Measurements from ENCODE around the gene ADPRHL1.
A peak's percentile ranks its signal among the peaks of the same experiment; 100 is the strongest.

Gene ADPRHL1

DNA sequence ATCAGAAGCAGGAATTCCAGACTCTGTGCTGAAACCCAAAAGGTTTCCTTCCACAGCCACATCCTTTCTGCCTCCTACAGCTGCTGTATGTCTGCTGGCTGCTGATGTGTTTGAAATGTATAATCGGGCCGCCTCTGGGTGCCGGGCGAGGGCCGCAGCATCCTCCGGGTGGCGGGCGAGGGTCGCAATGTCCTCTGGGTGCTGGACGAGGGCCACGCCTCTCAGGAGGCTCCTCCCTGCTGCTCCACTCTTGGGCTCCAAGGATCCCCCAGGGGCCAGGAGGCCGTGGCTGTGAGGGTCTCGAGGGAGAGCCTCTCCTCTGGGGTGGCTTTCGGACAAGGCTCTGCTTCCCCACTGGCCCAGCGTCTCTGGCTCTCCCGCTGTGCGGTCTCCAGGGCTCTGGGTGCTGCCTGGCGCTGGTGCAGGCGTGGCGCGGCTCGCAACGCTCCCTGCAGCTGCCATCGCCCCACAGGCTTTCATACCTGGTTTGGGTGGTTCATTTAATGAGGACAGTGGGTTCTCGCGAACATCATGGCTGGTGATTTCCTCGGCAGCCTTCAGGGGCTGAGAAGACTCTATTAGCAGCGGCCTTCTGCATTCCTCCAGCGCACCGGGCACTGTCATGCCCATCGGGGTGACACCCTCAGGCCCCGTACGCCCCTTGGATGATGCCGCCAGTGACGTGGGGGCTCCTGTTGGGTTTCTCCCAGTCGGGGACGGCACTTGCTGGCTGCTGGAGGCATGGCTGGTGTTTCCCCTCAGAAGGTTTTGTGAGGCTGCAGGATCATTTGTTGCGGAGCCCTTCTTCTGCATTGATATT is 47.6 kb downstream of the ADPRHL1 start:
- Histone ChIP-seq H3K27me3 (peaks cover 0 to 68% (median 0%) of the 10 kb centered on the region in 11 experiments; a peak in 8 of 22 replicates), H3K27ac (peak overlapping the region in 8 of 11 experiments; percentile 3 to 99 (median 96); a peak in 15 of 22 replicates), H3K4me3 (peak overlapping the region; percentile 38 to 70 (median 58)), H3K4me1 (peaks cover 78 to 100% (median 97%) of the 10 kb centered on the region in 10 experiments), H3K9me3 (replicated peaks in 1 of 11) (peaks cover 0 to 7% (median 6%) of the 10 kb centered on the region in 11 experiments; a peak in 13 of 22 replicates), H3K9ac (peak overlapping the region in 10 of 11 experiments; percentile 2 to 92 (median 68); a peak in 18 of 22 replicates), H4K20me1 (peaks cover 0 to 39% (median 0%) of the 10 kb centered on the region in 11 experiments; a peak in 4 of 22 replicates), H3K4me2 (peak overlapping the region; percentile 90 to 100 (median 98)), H3K36me3 (no peaks in the 10 kb centered on the region)
- TF ChIP-seq Cebpa-rat (IDR thresholded peaks at IDR 0.05), result no peak

DNA sequence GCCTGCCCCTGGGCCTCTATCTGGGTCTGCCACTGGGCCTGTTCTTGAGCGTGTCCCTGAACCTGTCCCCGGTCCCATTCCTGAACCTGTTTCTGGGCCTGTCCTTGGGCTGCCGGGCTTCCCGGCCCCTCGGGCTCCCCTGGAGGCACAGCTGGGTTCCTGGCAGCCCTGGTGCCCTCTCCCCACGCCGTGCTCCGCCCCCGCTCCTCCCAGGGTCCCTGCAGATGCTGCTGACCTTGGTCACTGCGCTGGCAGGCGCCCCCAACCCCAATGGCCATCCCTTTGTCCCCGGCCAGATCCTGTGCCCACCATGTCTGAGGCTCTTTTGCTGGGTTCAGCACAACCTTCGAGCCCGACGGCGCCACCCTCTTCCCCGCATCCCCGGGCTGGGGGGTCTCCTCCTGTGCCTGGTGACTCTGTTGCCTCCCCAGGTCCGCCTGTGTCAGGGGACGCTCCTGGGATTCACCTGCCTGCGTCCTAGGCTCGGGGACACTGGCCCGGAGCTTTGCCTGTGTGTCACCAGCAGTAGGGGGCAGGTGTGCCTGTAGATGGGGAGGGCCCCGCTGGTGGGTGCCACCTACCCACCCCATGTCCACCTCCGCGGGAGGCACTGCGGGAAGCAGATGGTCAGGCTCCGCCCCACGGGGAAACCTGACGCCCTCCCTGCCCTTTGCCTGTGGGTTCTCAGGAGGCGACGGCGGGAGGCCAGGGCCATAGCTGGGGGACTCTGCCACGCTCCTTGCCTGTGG is 48.4 kb downstream of the ADPRHL1 start:
- peak overlapping the region in 8 of 11 experiments; percentile 3 to 99 (median 96); a peak in 12 of 22 replicates for H3K27ac ChIP-seq
- peaks cover 0 to 39% (median 0%) of the 10 kb centered on the region in 11 experiments; a peak in 4 of 22 replicates for H4K20me1 ChIP-seq
- peaks cover 79 to 100% (median 97%) of the 10 kb centered on the region in 10 experiments for H3K4me1 ChIP-seq
- TF ChIP-seq Cebpa-rat (IDR thresholded peaks at IDR 0.05), result no peak
- H3K9me3 ChIP-seq (replicated peaks in 1 of 11), result peaks cover 0 to 7% (median 6%) of the 10 kb centered on the region in 11 experiments; a peak in 13 of 22 replicates
- peak overlapping the region; percentile 38 to 70 (median 58); a peak in 18 of 20 replicates for H3K4me3 ChIP-seq
- H3K36me3 ChIP-seq, result no peaks in the 10 kb centered on the region
- peak overlapping the region; percentile 90 to 100 (median 98) for H3K4me2 ChIP-seq
- H3K9ac ChIP-seq, result peak overlapping the region in 9 of 11 experiments; percentile 2 to 92 (median 68); a peak in 17 of 22 replicates
- peaks cover 0 to 73% (median 0%) of the 10 kb centered on the region in 11 experiments; a peak in 8 of 22 replicates for H3K27me3 ChIP-seq

DNA sequence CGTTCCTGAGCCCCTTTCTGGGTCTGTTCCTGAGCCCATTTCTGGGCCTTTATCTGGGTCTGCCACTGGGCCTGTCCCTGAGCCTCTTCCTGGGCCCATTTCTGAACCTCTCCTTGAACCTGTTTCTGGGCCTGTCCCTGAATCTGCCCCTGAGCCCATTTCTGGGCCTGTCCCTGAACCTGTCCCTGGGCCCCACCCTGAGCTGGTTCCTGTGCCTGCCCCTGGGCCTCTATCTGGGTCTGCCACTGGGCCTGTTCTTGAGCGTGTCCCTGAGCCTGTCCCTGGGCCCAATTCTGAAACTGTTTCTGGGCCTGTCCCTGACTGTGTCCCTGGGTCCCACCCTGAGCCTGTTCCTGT is 48.9 kb downstream of the ADPRHL1 start:
- no peaks in the 10 kb centered on the region for H3K36me3 ChIP-seq
- peaks cover 0 to 39% (median 0%) of the 10 kb centered on the region in 11 experiments; a peak in 4 of 22 replicates for H4K20me1 ChIP-seq
- no peak for TF ChIP-seq Cebpa-rat (IDR thresholded peaks at IDR 0.05)
- H3K4me2 ChIP-seq, result peak overlapping the region in 9 of 11 experiments; percentile 90 to 100 (median 98); a peak in 18 of 22 replicates
- peaks cover 0 to 5% (median 4%) of the 10 kb centered on the region in 11 experiments; a peak in 13 of 22 replicates for H3K9me3 ChIP-seq (replicated peaks in 1 of 11)
- peaks cover 76 to 100% (median 100%) of the 10 kb centered on the region in 10 experiments for H3K4me1 ChIP-seq
- H3K9ac ChIP-seq, result peak overlapping the region in 7 of 11 experiments; percentile 55 to 92 (median 84); a peak in 12 of 22 replicates
- H3K4me3 ChIP-seq, result 0 out of 20 replicates have a peak overlapping the region, but pooled peaks of 1 of the 10 experiments have one; percentile 60
- H3K27ac ChIP-seq, result peak overlapping the region in 7 of 11 experiments; percentile 21 to 99 (median 97); a peak in 10 of 22 replicates
- peaks cover 0 to 77% (median 0%) of the 10 kb centered on the region in 11 experiments; a peak in 8 of 22 replicates for H3K27me3 ChIP-seq

DNA sequence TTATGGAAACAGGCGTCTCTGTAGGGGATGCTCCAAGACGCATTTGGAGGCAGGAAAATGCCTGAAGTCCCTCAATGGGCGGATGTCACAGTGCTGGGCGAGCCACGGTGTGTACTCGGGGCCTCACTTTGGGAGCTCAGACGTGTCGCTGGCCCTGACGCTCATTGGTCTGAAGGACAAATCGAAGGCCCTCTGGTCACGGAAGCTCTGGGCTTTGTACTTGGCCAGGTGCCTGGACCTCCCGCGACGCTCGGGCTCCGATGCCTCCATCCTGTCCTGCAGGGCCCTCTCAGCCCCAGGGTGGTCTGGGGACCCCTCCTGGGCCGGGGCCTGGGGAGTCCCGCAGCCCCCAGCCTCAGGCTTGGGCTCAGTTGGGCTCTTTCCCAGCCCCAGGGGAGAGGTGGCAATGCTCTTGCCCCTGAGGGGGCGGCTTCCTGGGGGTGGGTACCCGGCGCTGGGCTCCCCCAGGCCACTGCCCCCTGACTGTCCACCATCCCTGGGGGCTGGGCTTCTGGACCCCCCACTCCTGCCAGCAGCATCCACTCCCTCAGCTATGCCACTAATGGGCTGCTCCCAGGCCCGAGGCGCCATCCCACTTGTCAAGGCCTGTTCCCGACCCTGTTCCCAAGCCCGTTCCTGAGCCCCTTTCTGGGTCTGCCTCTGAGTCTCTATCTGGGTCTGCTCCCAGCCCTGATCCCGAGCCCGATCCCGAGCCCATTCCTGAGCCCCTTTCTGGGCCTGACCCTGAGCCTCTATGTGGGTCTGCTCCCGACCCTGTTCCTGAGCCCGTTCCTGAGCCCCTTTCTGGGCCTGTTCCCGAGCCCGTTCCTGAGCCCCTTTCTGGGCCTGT is 49.8 kb downstream of the ADPRHL1 start:
- Histone ChIP-seq H3K9ac (peak overlapping the region in 4 of 11 experiments; percentile 84 to 92 (median 88); a peak in 9 of 22 replicates), H3K27ac (peak overlapping the region in 4 of 11 experiments; percentile 40 to 99 (median 92); a peak in 8 of 22 replicates), H4K20me1 (peaks cover 0 to 42% (median 0%) of the 10 kb centered on the region in 11 experiments; a peak in 4 of 22 replicates), H3K4me2 (peak overlapping the region in 10 of 11 experiments; percentile 80 to 100 (median 98); a peak in 19 of 22 replicates), H3K36me3 (no peaks in the 10 kb centered on the region), H3K27me3 (peaks cover 0 to 83% (median 0%) of the 10 kb centered on the region in 11 experiments; a peak in 8 of 22 replicates), H3K9me3 (replicated peaks in 1 of 11) (no peaks in the 10 kb centered on the region), H3K4me3 (peak overlapping the region in 1 of 10 experiments; percentile 4; a peak in 1 of 20 replicates), H3K4me1 (peaks cover 67 to 100% (median 100%) of the 10 kb centered on the region in 10 experiments)
- TF ChIP-seq Cebpa-rat (IDR thresholded peaks at IDR 0.05), result no peak

DNA sequence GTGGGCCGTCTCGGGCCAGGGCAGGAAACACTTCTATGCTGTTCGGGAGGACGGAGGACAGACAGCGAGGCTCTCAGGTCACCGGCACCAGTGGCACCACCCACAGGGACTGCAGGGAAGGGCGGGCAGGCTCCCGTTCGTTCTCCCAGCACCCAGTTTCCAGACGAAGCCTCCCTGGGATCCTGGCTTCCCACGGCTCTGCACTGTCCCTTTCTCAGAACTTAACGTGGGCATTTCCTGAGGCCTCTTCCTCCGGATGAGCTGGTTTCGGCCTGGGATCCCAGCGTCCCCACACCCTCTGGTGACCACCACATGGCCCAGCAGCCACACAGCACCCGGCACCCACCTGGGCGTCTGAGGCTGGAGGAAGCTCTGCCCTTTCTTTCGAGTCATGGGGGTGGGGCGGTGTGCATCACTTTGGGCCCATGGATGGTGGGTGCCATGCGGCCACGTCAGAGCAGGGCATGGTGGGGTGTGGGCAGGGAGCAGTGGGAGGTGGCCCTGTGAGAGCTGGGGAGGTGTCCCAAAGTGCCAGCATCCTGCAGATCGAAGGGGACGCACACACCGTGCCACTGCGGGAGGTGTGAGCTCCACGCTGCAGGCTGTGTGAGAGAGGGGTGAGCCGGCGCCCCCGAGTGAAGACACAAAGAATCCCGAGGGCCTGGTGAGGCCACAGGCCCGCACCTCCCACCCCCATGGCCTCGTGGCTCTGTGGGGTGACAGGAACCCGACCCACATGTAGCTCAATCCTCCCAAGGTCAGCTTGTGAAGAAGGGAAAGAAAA is 50.6 kb downstream of the ADPRHL1 start:
- H3K9me3 ChIP-seq (replicated peaks in 1 of 11), result no peaks in the 10 kb centered on the region
- H3K27ac ChIP-seq, result peak overlapping the region in 4 of 11 experiments; percentile 14 to 99 (median 68); a peak in 8 of 22 replicates

DNA sequence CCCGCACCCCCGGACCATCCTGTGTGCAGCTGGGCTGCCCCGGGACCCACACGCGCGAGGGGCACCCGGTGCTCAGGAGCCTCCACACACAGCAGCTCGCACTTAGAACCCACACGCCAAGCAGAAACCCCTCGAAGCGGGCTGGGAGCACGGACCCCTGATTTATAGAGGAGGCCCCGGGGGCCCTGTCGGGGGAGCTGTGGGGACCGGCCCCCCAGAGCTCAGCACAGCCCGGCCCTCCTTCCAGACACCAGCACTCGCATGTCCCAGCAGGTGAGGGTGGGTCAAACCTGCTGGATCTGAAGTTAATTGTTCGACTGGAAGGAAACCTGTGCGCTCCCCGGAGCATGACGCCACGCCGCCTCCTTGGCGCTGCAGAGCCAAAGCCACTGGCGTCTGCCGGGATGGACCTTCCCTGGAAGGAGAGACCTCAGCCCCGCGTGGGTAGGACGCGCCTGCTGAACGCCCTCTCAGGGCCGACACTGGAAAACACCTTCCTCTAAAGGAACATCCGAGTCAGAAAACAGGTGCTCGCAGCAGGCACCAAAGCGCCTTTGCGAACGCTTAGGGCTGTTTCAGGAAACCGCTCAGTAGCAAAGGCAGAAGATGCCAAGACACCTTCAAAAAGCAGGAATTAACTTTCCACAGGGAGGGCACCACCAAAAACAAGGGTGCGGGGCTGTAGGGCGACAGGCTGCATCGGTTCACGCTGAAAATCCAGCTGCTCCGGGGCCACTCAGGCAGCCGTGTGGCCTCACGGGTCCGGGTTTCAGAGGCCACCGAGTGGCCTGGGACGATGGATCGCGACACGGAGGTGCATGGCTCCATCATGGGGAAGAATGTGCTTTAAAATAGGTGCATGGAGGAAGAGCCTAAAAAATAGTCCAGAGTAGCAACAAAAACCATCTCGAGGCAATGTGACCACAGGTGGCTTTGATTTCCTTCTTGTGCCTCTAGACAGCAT is 51.6 kb downstream of the ADPRHL1 start:
- Histone ChIP-seq H3K9ac (peak overlapping the region in 9 of 11 experiments; percentile 9 to 91 (median 43); a peak in 15 of 22 replicates), H3K4me2 (peak overlapping the region; percentile 70 to 100 (median 98)), H3K27me3 (peaks cover 0 to 73% (median 0%) of the 10 kb centered on the region in 11 experiments; a peak in 8 of 22 replicates)

More for the DNA sequence above, 50.6 kb downstream of the ADPRHL1 start:
- Histone ChIP-seq H4K20me1 (peaks cover 0 to 42% (median 0%) of the 10 kb centered on the region in 11 experiments; a peak in 4 of 22 replicates), H3K4me2 (peak overlapping the region; percentile 70 to 100 (median 98)), H3K4me3 (peak overlapping the region in 3 of 10 experiments; percentile 24 to 60 (median 50); a peak in 6 of 20 replicates), H3K4me1 (peaks cover 59 to 100% (median 100%) of the 10 kb centered on the region in 10 experiments), H3K27me3 (peaks cover 0 to 82% (median 0%) of the 10 kb centered on the region in 11 experiments; a peak in 8 of 22 replicates), H3K36me3 (no peaks in the 10 kb centered on the region), H3K9ac (peak overlapping the region in 4 of 11 experiments; percentile 84 to 92 (median 88); a peak in 9 of 22 replicates)
- no peak for TF ChIP-seq Cebpa-rat (IDR thresholded peaks at IDR 0.05)

More for the DNA sequence above, 51.6 kb downstream of the ADPRHL1 start:
- H3K4me1 ChIP-seq, result peaks cover 49 to 97% (median 92%) of the 10 kb centered on the region in 10 experiments
- no peaks in the 10 kb centered on the region for H3K36me3 ChIP-seq
- peak overlapping the region in 6 of 11 experiments; percentile 4 to 99 (median 63); a peak in 9 of 22 replicates for H3K27ac ChIP-seq
- no peak for TF ChIP-seq Cebpa-rat (IDR thresholded peaks at IDR 0.05)
- peaks cover 0 to 42% (median 0%) of the 10 kb centered on the region in 11 experiments; a peak in 4 of 22 replicates for H4K20me1 ChIP-seq
- H3K9me3 ChIP-seq (replicated peaks in 1 of 11), result no peaks in the 10 kb centered on the region
- peak overlapping the region in 9 of 10 experiments; percentile 6 to 60 (median 24); a peak in 14 of 20 replicates for H3K4me3 ChIP-seq

Measured in BLaER1 treated with 17β-estradiol and CSF1 and Interleukin-3, amounts not matched to agents 10 nM and 100 nM (cell line).